Panc1 (cell line): ENCODE measurements around the gene MVD. TPM values are rescaled to one million over a fixed set of nuclear protein-coding genes. Genes with fewer than 3 reads are reported as not detected.
"Not testable (repeated sequence)": the region's sequence is repeated elsewhere in the genome, so short reads cannot be mapped to it uniquely, and the experiment has no call there.

Experiments
- ATAC-seq: fragments of 200-7000 bp; cut with Tn5 transposase; 2 replicates; pipeline ENCODE4 v1.9.1; 2020; ENCODE audit warnings: mild to moderate bottlenecking, moderate library complexity
- BruUV-seq: library from RNA; stranded (reverse); fragments of 400-500 nt; replicated peaks from 2 replicates; lab custom pipeline; 2021; lab: Mats Ljungman, UMichigan
- CTCF ChIA-PET: fragments of 300-600 bp; sonication (Branson Sonifier 250); formaldehyde crosslinking; loops from one replicate; lab custom pipeline; 2022; ENCODE audit warnings: antibody characterized with exemption; lab: Charles Lee
- POLR2A ChIA-PET: fragments of 300-600 bp; sonication (Branson Sonifier 250); formaldehyde crosslinking; loops from one replicate; lab custom pipeline; 2022; ENCODE audit warnings: antibody characterized with exemption; lab: Charles Lee
- DNase-seq: peaks from one replicate; pipeline ENCODE4 v3.0.0-alpha.2; 2010; ENCODE audit warnings: low read depth, low spot score
- H3K27ac ChIP-seq: 2 replicates; pipeline ENCODE4 v1.5.1; 2011; ENCODE audit warnings: mild to moderate bottlenecking, low read length, inconsistent platforms
- H3K27me3 ChIP-seq: fragments of 200-500 bp; sonication (Bioruptor generic); 2 replicates; pipeline ENCODE4 v1.6.0; 2014; ENCODE audit warnings: low read length, inconsistent platforms; ENCODE audit not compliant: control insufficient read depth, insufficient read depth
- H3K36me3 ChIP-seq: fragments of 200-500 bp; sonication (Bioruptor generic); 2 replicates; pipeline ENCODE4 v1.5.1; 2014; ENCODE audit warnings: inconsistent platforms, mild to moderate bottlenecking, low read length, moderate library complexity; ENCODE audit not compliant: control insufficient read depth, insufficient read depth
- H3K4me1 ChIP-seq: 2 replicates; pipeline ENCODE4 v1.5.1; 2011; ENCODE audit warnings: inconsistent platforms, mild to moderate bottlenecking, low read length, moderate library complexity; ENCODE audit not compliant: control insufficient read depth, insufficient read depth
- H3K4me3 ChIP-seq, 2 experiments: 2 replicates each; pipeline ENCODE4 v1.5.1; 2011 to 2012; ENCODE audit warnings: low read depth in 2 of 2, low read length in 2 of 2, mild to moderate bottlenecking in 2 of 2, inconsistent platforms in 1 of 2, moderate library complexity in 1 of 2
- H3K9me3 ChIP-seq: fragments of 200-500 bp; sonication (Bioruptor generic); 2 replicates; pipeline ENCODE4 v1.5.1; 2014; ENCODE audit warnings: low read depth, mild to moderate bottlenecking, inconsistent platforms, low read length, moderate library complexity; ENCODE audit not compliant: control insufficient read depth, insufficient read depth
- CTCF ChIP-seq: fragments of 450-650 bp; IDR thresholded peaks from 2 replicates; pipeline ENCODE4 v1.5.1; 2017; ENCODE audit warnings: mild to moderate bottlenecking
- POLR2AphosphoS5 ChIP-seq: IDR thresholded peaks from 2 replicates; pipeline ENCODE4 v1.6.1; 2012; ENCODE audit warnings: mild to moderate bottlenecking, low read depth, low read length, moderate library complexity
- REST ChIP-seq, 2 experiments: IDR thresholded peaks; 2 replicates each; pipeline ENCODE4 v1.6.1; 2011 to 2012; ENCODE audit warnings: low read depth in 2 of 2, control low read depth in 1 of 2, low read length in 1 of 2, mild to moderate bottlenecking in 1 of 2, moderate library complexity in 1 of 2; ENCODE audit not compliant: insufficient read depth in 1 of 2
- SIN3A ChIP-seq: IDR thresholded peaks from 2 replicates; pipeline ENCODE4 v1.6.1; 2012; ENCODE audit warnings: low read depth, mild to moderate bottlenecking, low read length, moderate library complexity, borderline replicate concordance; ENCODE audit not compliant: insufficient read depth
- TCF7L2 ChIP-seq: IDR thresholded peaks from 2 replicates; pipeline ENCODE4 v1.6.1; 2011; ENCODE audit warnings: mild to moderate bottlenecking, low read depth, low read length, inconsistent platforms
- in situ Hi-C: cut with HindIII; loops from 2 replicates; pipeline ENCODE4 v1.10.0; 2016; ENCODE audit warnings: low sequenced_read_pairs, low pct_unique_long_range_greater_than_20kb
- intact Hi-C: fragments of 100-400 bp; cut with micrococcal nuclease; formaldehyde crosslinking; loops from one replicate; pipeline ENCODE4 v1.10.0; 2022; ENCODE audit not compliant: unreplicated experiment
- total RNA-seq: library from RNA; stranded (reverse); gene quantifications from one replicate; pipeline ENCODE4 v1.2.1, GENCODE V29; 2021; ENCODE audit not compliant: unreplicated experiment

The MVD gene
- total RNA-seq, 1 experiment from 2014 or later: 96.8 TPM

GRCh38 chr16:88610909-88611812, 51.7 kb downstream of the MVD start:
- ATAC-seq: no peak
- H3K4me1 ChIP-seq: no peaks in the 10 kb centered on the region
- no peaks in the 10 kb centered on the region; the same call in 1 of the 2 replicates for H3K36me3 ChIP-seq
- ChIA-PET CTCF (no interaction called here), POLR2A (no interaction called here)
- H3K4me3 ChIP-seq: no peak overlapping the region
- TF ChIP-seq POLR2AphosphoS5: no peak
- no peaks in the 10 kb centered on the region for H3K27me3 ChIP-seq
- DNase-seq: no peak
- intact Hi-C loops: no loop called here
- H3K27ac ChIP-seq: no peak overlapping the region
- BruUV-seq: no TSS peak
- H3K9me3 ChIP-seq: no peaks in the 10 kb centered on the region
- in situ Hi-C loops: no loop called here

GRCh38 chr16:88610080-88610479, 52.8 kb downstream of the MVD start:
- no peak for TF ChIP-seq POLR2AphosphoS5
- BruUV-seq: no TSS peak
- in situ Hi-C loops: no loop called here
- CTCF ChIA-PET: no interaction called here
- Histone ChIP-seq H3K9me3 (no peaks in the 10 kb centered on the region), H3K4me1 (no peaks in the 10 kb centered on the region), H3K27me3 (no peaks in the 10 kb centered on the region), H3K27ac (no peak overlapping the region), H3K36me3 (no peaks in the 10 kb centered on the region; the same call in 1 of the 2 replicates), H3K4me3 (no peak overlapping the region)
- POLR2A ChIA-PET: no interaction called here
- no peak for DNase-seq
- ATAC-seq: no peak
- intact Hi-C loops: no loop called here

- ATAC-seq, H3K4me3 ChIP-seq, DNase-seq, H3K9me3 ChIP-seq, intact Hi-C loops, H3K36me3 ChIP-seq, in situ Hi-C loops, H3K27me3 ChIP-seq, H3K4me1 ChIP-seq, BruUV-seq, POLR2A ChIA-PET, H3K27ac ChIP-seq: not testable (repeated sequence)
- CTCF ChIA-PET: interaction anchor here (0.6 kb wide), 1 partner anchor 139 kb away, joined by 4 read pairs; no protein-coding TSS in a partner anchor
Observed at GRCh38 chr16:88609426-88609825, 53.5 kb downstream of the MVD start.

- in situ Hi-C loops: no loop called here
Observed at GRCh38 chr16:88608076-88608475, 54.8 kb downstream of the MVD start.

More at GRCh38 chr16:88608076-88608475, 54.8 kb downstream of the MVD start:
- Histone ChIP-seq H3K27me3 (no peaks in the 10 kb centered on the region), H3K4me3 (no peak overlapping the region), H3K36me3 (no peaks in the 10 kb centered on the region; the same call in 1 of the 2 replicates), H3K9me3 (no peaks in the 10 kb centered on the region), H3K27ac (no peak overlapping the region), H3K4me1 (no peaks in the 10 kb centered on the region)
- POLR2A ChIA-PET: no interaction called here
- no peak for DNase-seq
- no TSS peak for BruUV-seq
- CTCF ChIA-PET: no interaction called here
- ATAC-seq: no peak
- TF ChIP-seq POLR2AphosphoS5 (no peak), CTCF (no peak), SIN3A (no peak), REST (IDR thresholded peaks at IDR 0.05; ENCODE audit: insufficient read depth in 1 of 2, low read depth in 2 of 2, low read length in 1 of 2) (no peak), TCF7L2 (no peak)
- intact Hi-C loops: no loop called here
